NB4 (cell line): ENCODE results near the gene DMXL2.

ENCODE experiments used
- MYC ChIP-seq: IDR thresholded peaks from 2 replicates; pipeline ENCODE4 v1.6.1; 2011; ENCODE audit warnings: low read depth, low read length
- POLR2A ChIP-seq: IDR thresholded peaks from 2 replicates; pipeline ENCODE4 v1.6.1; 2011; ENCODE audit warnings: mild to moderate bottlenecking; ENCODE audit not compliant: insufficient read length; ENCODE audit errors: extremely low read depth
- TF ChIP-seq, protein P1 (sequence below): IDR thresholded peaks from one replicate; pipeline ENCODE4 v1.5.1; 2012; ENCODE audit warnings: low read depth, low read length
- TF ChIP-seq, protein P2 (sequence below): IDR thresholded peaks from 2 replicates; pipeline ENCODE4 v1.6.1; 2011; ENCODE audit warnings: low read depth, low read length

- TF ChIP-seq, protein P1, sequence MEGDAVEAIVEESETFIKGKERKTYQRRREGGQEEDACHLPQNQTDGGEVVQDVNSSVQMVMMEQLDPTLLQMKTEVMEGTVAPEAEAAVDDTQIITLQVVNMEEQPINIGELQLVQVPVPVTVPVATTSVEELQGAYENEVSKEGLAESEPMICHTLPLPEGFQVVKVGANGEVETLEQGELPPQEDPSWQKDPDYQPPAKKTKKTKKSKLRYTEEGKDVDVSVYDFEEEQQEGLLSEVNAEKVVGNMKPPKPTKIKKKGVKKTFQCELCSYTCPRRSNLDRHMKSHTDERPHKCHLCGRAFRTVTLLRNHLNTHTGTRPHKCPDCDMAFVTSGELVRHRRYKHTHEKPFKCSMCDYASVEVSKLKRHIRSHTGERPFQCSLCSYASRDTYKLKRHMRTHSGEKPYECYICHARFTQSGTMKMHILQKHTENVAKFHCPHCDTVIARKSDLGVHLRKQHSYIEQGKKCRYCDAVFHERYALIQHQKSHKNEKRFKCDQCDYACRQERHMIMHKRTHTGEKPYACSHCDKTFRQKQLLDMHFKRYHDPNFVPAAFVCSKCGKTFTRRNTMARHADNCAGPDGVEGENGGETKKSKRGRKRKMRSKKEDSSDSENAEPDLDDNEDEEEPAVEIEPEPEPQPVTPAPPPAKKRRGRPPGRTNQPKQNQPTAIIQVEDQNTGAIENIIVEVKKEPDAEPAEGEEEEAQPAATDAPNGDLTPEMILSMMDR: no peak
- TF ChIP-seq MYC (no peak), POLR2A (no peak)
- TF ChIP-seq, protein P2, sequence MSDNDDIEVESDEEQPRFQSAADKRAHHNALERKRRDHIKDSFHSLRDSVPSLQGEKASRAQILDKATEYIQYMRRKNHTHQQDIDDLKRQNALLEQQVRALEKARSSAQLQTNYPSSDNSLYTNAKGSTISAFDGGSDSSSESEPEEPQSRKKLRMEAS: no peak
Measured at GRCh38 chr15:51483985-51484384, 138.6 kb downstream of the DMXL2 start.
